H1 (cell line): Measurements from ENCODE around the gene RBP5. TPM values are rescaled to one million over a fixed set of nuclear protein-coding genes. Genes with fewer than 3 reads are reported as not detected.

Experiments used
- CTCF ChIA-PET: fragments of 300-600 bp; sonication (Branson Sonifier 250); formaldehyde crosslinking; loops from one replicate; lab custom pipeline; 2021; ENCODE audit not compliant: partially characterized antibody; lab: Charles Lee
- POLR2A ChIA-PET: fragments of 300-600 bp; sonication (Branson Sonifier 250); formaldehyde crosslinking; loops from one replicate; lab custom pipeline; 2021; ENCODE audit warnings: inconsistent platforms; ENCODE audit not compliant: partially characterized antibody; lab: Charles Lee
- DNase-seq, 2 experiments: peaks; one replicate each; pipeline versions ENCODE4 v3.0.0 to v3.0.0-alpha.2; 2010 to 2022; ENCODE audit warnings: low spot score in 2 of 2, low read depth in 1 of 2, mixed read lengths in 1 of 2
- FAIRE-seq: peaks from 2 replicates; lab custom pipeline; 2011; peaks lifted over from hg19 to GRCh38; lab: Jason Lieb, UNC
- H2AFZ ChIP-seq: 2 replicates; pipeline ENCODE4 v1.8.1; 2012; ENCODE audit warnings: low read length, inconsistent platforms
- H2AK5ac ChIP-seq: 2 replicates; pipeline ENCODE4 v1.6.1; 2013; ENCODE audit warnings: low read depth, low read length
- H2BK120ac ChIP-seq: replicated peaks from 2 replicates; pipeline ENCODE3; 2013; ENCODE audit warnings: low read depth, low read length, inconsistent platforms
- H2BK12ac ChIP-seq: 2 replicates; pipeline ENCODE4 v1.6.1; 2013; ENCODE audit warnings: low read depth, low read length
- H2BK15ac ChIP-seq: 2 replicates; pipeline ENCODE4 v1.6.1; 2013; ENCODE audit warnings: low read length
- H2BK20ac ChIP-seq: 2 replicates; pipeline ENCODE4 v1.6.1; 2013; ENCODE audit warnings: low read length
- H2BK5ac ChIP-seq: 2 replicates; pipeline ENCODE4 v1.6.1; 2013; ENCODE audit warnings: low read depth, low read length
- H3K14ac ChIP-seq: 2 replicates; pipeline ENCODE4 v1.6.1; 2013; ENCODE audit warnings: inconsistent platforms; ENCODE audit not compliant: insufficient read length
- H3K18ac ChIP-seq: 2 replicates; pipeline ENCODE4 v1.6.1; 2013; ENCODE audit warnings: low read length; ENCODE audit errors: extremely low read depth
- H3K23ac ChIP-seq: 2 replicates; pipeline ENCODE4 v1.6.1; 2013; ENCODE audit warnings: inconsistent platforms; ENCODE audit not compliant: insufficient read length
- H3K23me2 ChIP-seq: 2 replicates; pipeline ENCODE4 v1.6.1; 2013; ENCODE audit warnings: low read depth, low read length
- H3K27ac ChIP-seq: 2 replicates; pipeline ENCODE4 v1.6.1; 2011; ENCODE audit warnings: low read depth, low read length, inconsistent platforms
- H3K27me3 ChIP-seq, 4 experiments: replicated peaks in 1 of 4; 1 replicate in 1 of 4; 2 replicates in 3 of 4; pipeline versions ENCODE4 v1.6.1 to v1.8.1; 2011 to 2013; ENCODE audit warnings: low read length in 3 of 4, mild to moderate bottlenecking in 3 of 4, inconsistent platforms in 2 of 4, mixed read lengths in 2 of 4, moderate library complexity in 1 of 4; ENCODE audit not compliant: control insufficient read depth in 3 of 4, insufficient read depth in 3 of 4; ENCODE audit errors: extremely low read depth in 1 of 4
- H3K36me3 ChIP-seq, 4 experiments: 2 replicates each; pipeline versions ENCODE4 v1.6.1 to v1.8.1; 2011 to 2013; ENCODE audit warnings: mild to moderate bottlenecking in 4 of 4, low read length in 3 of 4, moderate library complexity in 2 of 4, control low read depth in 1 of 4, inconsistent platforms in 1 of 4; ENCODE audit not compliant: insufficient read depth in 4 of 4, control insufficient read depth in 2 of 4
- H3K4ac ChIP-seq: replicated peaks from 2 replicates; pipeline ENCODE3; 2013; ENCODE audit warnings: low read length, low read depth, mixed read lengths, inconsistent platforms; ENCODE audit not compliant: insufficient read length
- H3K4me1 ChIP-seq, 4 experiments: replicated peaks in 1 of 4; 1 replicate in 1 of 4; 2 replicates in 3 of 4; pipeline versions ENCODE4 v1.6.1 to v1.8.1; 2011 to 2013; ENCODE audit warnings: low read length in 3 of 4, inconsistent platforms in 2 of 4, mixed read lengths in 1 of 4; ENCODE audit not compliant: insufficient read depth in 4 of 4, control insufficient read depth in 3 of 4
- H3K4me2 ChIP-seq, 2 experiments: 2 replicates each; pipeline versions ENCODE4 v1.6.1 to v1.8.1; 2011 to 2013; ENCODE audit warnings: low read depth in 2 of 2, low read length in 2 of 2, control low read depth in 1 of 2, inconsistent platforms in 1 of 2, mild to moderate bottlenecking in 1 of 2; ENCODE audit not compliant: insufficient read depth in 1 of 2
- H3K4me3 ChIP-seq, 4 experiments: fragments of 200-600, 300-600 bp in 1 of 4; sonication (generic), shearing (Covaris generic), sonication (Bioruptor Twin) in 1 of 4; 2 replicates each; pipeline versions ENCODE4 v1.5.1 to v1.8.1; 2011 to 2016; ENCODE audit warnings: low read length in 4 of 4, low read depth in 3 of 4, control low read depth in 2 of 4, inconsistent platforms in 2 of 4, mild to moderate bottlenecking in 2 of 4, mixed read lengths in 1 of 4, moderate library complexity in 1 of 4; ENCODE audit not compliant: insufficient read depth in 2 of 4; ENCODE audit errors: extremely low read depth in 1 of 4
- H3K56ac ChIP-seq: replicated peaks from 2 replicates; pipeline ENCODE3; 2013; ENCODE audit warnings: low read depth, mild to moderate bottlenecking, mixed read lengths, low read length, inconsistent platforms; ENCODE audit not compliant: insufficient read length
- H3K79me1 ChIP-seq: 2 replicates; pipeline ENCODE4 v1.6.1; 2013; ENCODE audit warnings: low read depth, low read length, control low read depth
- H3K79me2 ChIP-seq, 2 experiments: 2 replicates each; pipeline versions ENCODE4 v1.6.1 to v1.8.1; 2012 to 2013; ENCODE audit warnings: low read length in 2 of 2, mild to moderate bottlenecking in 2 of 2, inconsistent platforms in 1 of 2; ENCODE audit not compliant: insufficient read depth in 2 of 2, control insufficient read depth in 1 of 2
- H3K9ac ChIP-seq, 4 experiments: replicated peaks in 1 of 4; 1 replicate in 1 of 4; 2 replicates in 3 of 4; pipeline versions ENCODE4 v1.6.1 to v1.8.1; 2011 to 2013; ENCODE audit warnings: low read depth in 3 of 4, low read length in 3 of 4, control low read depth in 2 of 4, mild to moderate bottlenecking in 2 of 4, moderate library complexity in 2 of 4, inconsistent platforms in 1 of 4; ENCODE audit errors: extremely low read depth in 1 of 4
- H3K9me3 ChIP-seq, 2 experiments: 2 replicates each; pipeline versions ENCODE4 v1.6.1 to v1.8.1; 2012 to 2013; ENCODE audit warnings: mild to moderate bottlenecking in 2 of 2, moderate library complexity in 2 of 2, control low read depth in 1 of 2, inconsistent platforms in 1 of 2, low read depth in 1 of 2, low read length in 1 of 2, mixed read lengths in 1 of 2; ENCODE audit not compliant: insufficient read depth in 2 of 2
- H4K20me1 ChIP-seq, 2 experiments: replicated peaks in 1 of 2; 2 replicates each; pipeline versions ENCODE3 to v1.8.1; 2011 to 2013; ENCODE audit warnings: inconsistent platforms in 2 of 2, low read length in 2 of 2, mild to moderate bottlenecking in 1 of 2; ENCODE audit not compliant: insufficient read depth in 2 of 2, control insufficient read depth in 1 of 2
- H4K5ac ChIP-seq: 2 replicates; pipeline ENCODE4 v1.6.1; 2013; ENCODE audit warnings: low read length, low read depth, mixed read lengths, inconsistent platforms; ENCODE audit not compliant: insufficient read length
- H4K8ac ChIP-seq: 2 replicates; pipeline ENCODE4 v1.8.0; 2013; ENCODE audit warnings: mild to moderate bottlenecking, moderate library complexity, low read length, inconsistent platforms; ENCODE audit not compliant: insufficient read depth; ENCODE audit errors: extremely low read depth
- H4K91ac ChIP-seq: replicated peaks from 2 replicates; pipeline ENCODE3; 2013; ENCODE audit warnings: low read length, mixed read lengths, inconsistent platforms; ENCODE audit not compliant: insufficient read length
- CBX8 ChIP-seq: fragments of 300-800, 300-1000 bp; sonication (generic); IDR thresholded peaks from 2 replicates; pipeline ENCODE4 v1.7.1; 2016; ENCODE audit warnings: low read depth, low read length, borderline replicate concordance
- EZH2 ChIP-seq: fragments of 200-600 bp; sonication (generic); IDR thresholded peaks from 2 replicates; pipeline ENCODE4 v1.7.1; 2012; ENCODE audit warnings: low read depth, mild to moderate bottlenecking, moderate library complexity, low read length, inconsistent platforms; ENCODE audit not compliant: severe bottlenecking
- HDAC6 ChIP-seq: IDR thresholded peaks from one replicate; pipeline ENCODE4 v1.7.1; 2012; ENCODE audit warnings: low read depth, mild to moderate bottlenecking, inconsistent platforms, low read length, moderate library complexity
- RAD21 ChIP-seq, 2 experiments: IDR thresholded peaks in 1 of 2; conservative IDR thresholded peaks in 1 of 2; 2 replicates each; pipeline ENCODE4 v1.6.1; 2011; ENCODE audit warnings: low read depth in 2 of 2, low read length in 2 of 2, improper control_type of control experiment in 1 of 2, inconsistent platforms in 1 of 2, mild to moderate bottlenecking in 1 of 2, moderate library complexity in 1 of 2
- TCF12 ChIP-seq: IDR thresholded peaks from 2 replicates; pipeline ENCODE4 v1.6.1; 2011; ENCODE audit warnings: low read depth, mild to moderate bottlenecking, low read length
- polyA plus RNA-seq, 7 experiments: library from polyadenylated mRNA; depleted of rRNA in 3 of 7; stranded (reverse) in 5 of 7; unstranded in 2 of 7; fragments of >200 nt in 5 of 7; fragments of 200-250 nt in 2 of 7; gene quantifications; 1 replicate in 5 of 7; 2 replicates in 1 of 7; 4 replicates in 1 of 7; pipeline versions ENCODE4 v1.2.1 to v1.2.3, GENCODE V29; 2011 to 2013; ENCODE audit warnings: missing spikeins in 2 of 7, mixed read lengths in 2 of 7
- total RNA-seq: library from RNA; stranded (reverse); fragmentation: NEBNext Ultra II Directional; extraction: Animal tissue kit (Norgen Biotek cat#: 25700); gene quantifications from 2 replicates; pipeline ENCODE4 v1.2.1, GENCODE V29; 2021
- TF ChIP-seq, protein P1 (sequence below), 3 experiments: IDR thresholded peaks; 1 replicate in 2 of 3; 2 replicates in 1 of 3; pipeline versions ENCODE4 v1.5.1 to v1.6.1; 2011; ENCODE audit warnings: low read length in 3 of 3, mild to moderate bottlenecking in 3 of 3, inconsistent platforms in 2 of 3, low read depth in 1 of 3, moderate library complexity in 1 of 3; ENCODE audit not compliant: insufficient read depth in 1 of 3; ENCODE audit errors: control extremely low read depth in 1 of 3

Gene RBP5
- total and polyA plus RNA-seq, 2 of the 8 experiments (the other 6 are each of a cell fraction or from before 2014, with no cell fraction given), result 1.2 to 1.9 TPM

GRCh38 chr12:7169951-7170350 is 41.3 kb upstream of the RBP5 start:
- no peak overlapping the region for H2BK12ac ChIP-seq
- no peak overlapping the region for H3K23ac ChIP-seq
- H2AK5ac ChIP-seq, result no peak overlapping the region
- no peak overlapping the region for H2AFZ ChIP-seq
- POLR2A ChIA-PET, result no interaction called here
- no peaks in the 10 kb centered on the region for H3K79me2 ChIP-seq
- TF ChIP-seq EZH2 (no peak), TCF12 (no peak), CBX8 (no peak), RAD21 (IDR thresholded peaks at IDR 0.05 in 1 of 2, conservative IDR thresholded peaks at IDR 0.05 in 1 of 2; ENCODE audit: low read depth in 2 of 2, low read length in 2 of 2) (no peak), HDAC6 (no peak)
- TF ChIP-seq, protein P1, sequence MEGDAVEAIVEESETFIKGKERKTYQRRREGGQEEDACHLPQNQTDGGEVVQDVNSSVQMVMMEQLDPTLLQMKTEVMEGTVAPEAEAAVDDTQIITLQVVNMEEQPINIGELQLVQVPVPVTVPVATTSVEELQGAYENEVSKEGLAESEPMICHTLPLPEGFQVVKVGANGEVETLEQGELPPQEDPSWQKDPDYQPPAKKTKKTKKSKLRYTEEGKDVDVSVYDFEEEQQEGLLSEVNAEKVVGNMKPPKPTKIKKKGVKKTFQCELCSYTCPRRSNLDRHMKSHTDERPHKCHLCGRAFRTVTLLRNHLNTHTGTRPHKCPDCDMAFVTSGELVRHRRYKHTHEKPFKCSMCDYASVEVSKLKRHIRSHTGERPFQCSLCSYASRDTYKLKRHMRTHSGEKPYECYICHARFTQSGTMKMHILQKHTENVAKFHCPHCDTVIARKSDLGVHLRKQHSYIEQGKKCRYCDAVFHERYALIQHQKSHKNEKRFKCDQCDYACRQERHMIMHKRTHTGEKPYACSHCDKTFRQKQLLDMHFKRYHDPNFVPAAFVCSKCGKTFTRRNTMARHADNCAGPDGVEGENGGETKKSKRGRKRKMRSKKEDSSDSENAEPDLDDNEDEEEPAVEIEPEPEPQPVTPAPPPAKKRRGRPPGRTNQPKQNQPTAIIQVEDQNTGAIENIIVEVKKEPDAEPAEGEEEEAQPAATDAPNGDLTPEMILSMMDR (IDR thresholded peaks at IDR 0.05; ENCODE audit: control extremely low read depth in 1 of 3, insufficient read depth in 1 of 3, low read depth in 1 of 3, low read length in 3 of 3), result no peak
- FAIRE-seq (no peak), DNase-seq (no peak)
- H3K56ac ChIP-seq, result no peak overlapping the region
- H3K4me1 ChIP-seq, result no peaks in the 10 kb centered on the region
- H3K79me1 ChIP-seq, result no peaks in the 10 kb centered on the region
- no peak overlapping the region for H3K4me2 ChIP-seq
- H3K9me3 ChIP-seq, result peaks cover 76 to 77% of the 10 kb centered on the region in 2 experiments
- no peaks in the 10 kb centered on the region; a peak in 1 of 7 replicates for H3K27me3 ChIP-seq
- H2BK20ac ChIP-seq, result no peak overlapping the region
- no peak overlapping the region for H3K4ac ChIP-seq
- H4K20me1 ChIP-seq, result no peaks in the 10 kb centered on the region
- H3K36me3 ChIP-seq, result no peaks in the 10 kb centered on the region; a peak in 1 of 8 replicates
- H4K8ac ChIP-seq, result no peak overlapping the region
- H3K14ac ChIP-seq, result no peak overlapping the region
- no peak overlapping the region for H3K9ac ChIP-seq
- no peak overlapping the region for H2BK120ac ChIP-seq
- H4K91ac ChIP-seq, result no peak overlapping the region
- no peaks in the 10 kb centered on the region for H3K23me2 ChIP-seq
- H3K18ac ChIP-seq, result no peak overlapping the region
- no peak overlapping the region for H3K4me3 ChIP-seq
- H3K27ac ChIP-seq, result no peak overlapping the region
- H4K5ac ChIP-seq, result no peak overlapping the region
- CTCF ChIA-PET, result interaction anchor here (0.7 to 1.8 kb wide), 5 partner anchors 9 to 29 kb away, joined by 3 to 6 read pairs (median 3); no protein-coding TSS in a partner anchor
- no peak overlapping the region for H2BK15ac ChIP-seq
- no peak overlapping the region for H2BK5ac ChIP-seq
